CD4-positive, alpha-beta T cell treated with Interleukin-2 at 100 ng/mL for 4 hours (primary cell): ENCODE measurements around the gene PARP12.

Source experiments
- DNase-seq: peaks from one replicate; pipeline ENCODE4 v3.0.0-alpha.2; 2020; ENCODE audit warnings: low spot score

The PARP12 gene

DNA sequence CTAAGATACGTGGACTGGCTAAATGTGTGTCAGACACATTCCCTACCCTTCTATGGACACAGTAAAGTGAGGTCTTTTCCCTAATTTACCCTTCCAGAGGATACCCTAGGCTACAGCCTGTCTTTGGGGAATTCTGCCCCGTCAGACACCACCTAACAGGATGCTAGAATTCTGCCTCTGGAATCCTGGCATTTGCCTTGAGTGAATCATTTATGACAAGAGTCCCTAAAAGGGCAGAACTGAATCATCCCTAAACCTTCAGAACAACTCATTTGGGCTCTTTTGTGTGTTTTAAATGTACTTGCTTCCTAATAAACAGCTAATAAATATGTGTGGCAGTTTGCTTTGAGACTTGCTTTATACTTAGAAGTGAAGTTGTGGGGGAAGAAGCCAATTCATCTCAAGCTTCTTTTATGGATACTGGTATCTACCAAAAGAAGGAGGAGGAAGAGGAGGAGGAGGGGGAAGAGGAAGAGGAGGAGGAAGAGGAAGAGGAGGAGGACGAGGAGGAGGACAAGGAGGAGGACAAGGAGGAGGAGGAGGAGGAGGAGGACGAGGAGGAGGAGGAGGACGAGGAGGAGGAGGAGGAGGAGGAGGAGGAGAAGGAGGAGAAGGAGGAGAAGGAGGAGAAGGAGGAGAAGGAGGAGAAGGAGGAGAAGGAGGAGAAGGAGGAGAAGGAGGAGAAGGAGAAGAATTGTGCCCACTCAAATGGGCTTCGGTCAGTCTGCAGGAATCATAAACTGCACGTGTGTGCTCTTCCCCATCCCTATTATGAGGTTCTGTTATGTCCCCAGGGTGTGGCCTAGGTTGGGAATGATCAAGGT is 27.1 kb downstream of the PARP12 start:
- no peak for DNase-seq

DNA sequence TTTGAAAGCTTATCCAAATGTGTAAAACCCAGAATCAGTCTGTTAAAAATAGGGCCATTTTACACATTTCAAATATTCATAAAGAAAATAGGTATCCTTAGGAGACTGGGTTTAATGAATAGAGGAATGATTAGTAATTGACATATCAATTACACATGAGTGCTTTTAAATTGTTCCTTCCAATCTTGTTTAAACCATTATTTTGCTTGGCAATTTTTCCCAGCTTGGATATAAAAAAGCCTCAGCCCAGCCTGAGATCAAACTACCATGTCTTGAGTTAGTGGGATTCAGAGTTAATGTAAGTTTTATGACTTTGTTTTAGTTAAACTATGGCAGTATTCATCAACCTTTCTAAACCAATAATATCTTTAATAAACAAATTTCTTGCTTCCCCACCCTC is 28.3 kb downstream of the PARP12 start:
- DNase-seq = no peak

DNA sequence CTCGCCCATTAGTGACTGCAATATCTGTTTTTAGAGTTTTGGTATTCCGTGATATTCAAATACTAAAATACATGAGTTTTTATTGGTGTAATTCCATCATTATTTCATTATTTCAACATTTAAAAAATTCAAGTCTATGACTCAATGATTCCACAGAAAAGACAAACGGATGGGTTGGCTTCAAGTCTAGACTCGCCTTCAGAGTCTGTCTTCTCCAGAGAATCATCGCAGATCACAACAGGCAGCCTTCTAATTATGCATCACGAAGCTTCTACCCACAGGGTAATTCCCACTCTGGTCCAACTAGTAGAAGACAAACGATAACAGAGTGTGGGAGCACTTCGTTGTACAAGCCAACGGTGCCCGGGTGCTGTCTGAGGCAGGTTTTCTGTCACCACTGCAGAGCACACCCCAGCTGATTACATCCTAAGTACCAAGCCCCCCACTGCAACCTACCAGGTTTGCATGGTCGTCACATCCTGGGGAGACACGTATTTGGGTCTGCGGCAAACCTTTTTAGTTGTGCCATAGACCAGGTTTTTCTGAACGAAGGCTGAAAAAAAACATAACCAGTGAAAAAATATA is 28.9 kb downstream of the PARP12 start:
- DNase-seq = no peak

DNA sequence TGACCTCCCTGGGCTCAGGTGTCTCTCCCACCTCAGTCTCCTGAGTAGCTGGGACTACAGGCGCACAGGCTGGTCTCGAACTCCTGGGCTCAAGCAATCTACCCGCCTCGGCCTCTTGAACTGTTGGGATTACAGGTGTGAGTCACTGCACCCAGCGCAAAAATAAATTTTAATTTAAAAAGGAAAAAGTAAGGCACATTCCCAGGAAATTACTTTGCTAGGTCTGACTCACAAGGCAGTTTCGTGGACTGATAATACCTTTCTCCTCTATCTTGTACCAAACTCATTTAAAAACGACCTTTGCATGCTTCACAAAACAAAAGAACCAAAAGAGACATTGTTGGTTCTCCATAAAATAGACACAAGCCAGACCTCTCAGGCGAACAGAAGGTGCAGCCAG is 29.7 kb downstream of the PARP12 start:
- DNase-seq = no peak

DNA sequence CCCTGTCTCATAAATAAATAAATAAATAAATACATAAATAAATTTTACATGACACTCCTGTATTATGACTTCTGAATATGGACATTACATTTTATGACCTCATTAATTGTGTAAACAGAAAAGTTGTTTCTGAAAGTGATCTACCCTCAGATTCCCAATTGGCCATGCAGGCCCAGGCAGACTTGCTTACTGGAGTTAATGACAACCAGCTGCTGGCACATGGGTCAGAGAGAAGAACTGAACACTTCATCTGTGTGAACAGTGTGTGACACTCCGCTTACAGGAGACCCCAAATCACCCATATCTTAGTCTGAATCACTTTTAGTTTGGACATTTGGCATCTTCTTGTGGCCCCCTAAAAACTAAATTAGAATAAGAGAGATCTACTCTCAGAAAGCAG is 31.4 kb downstream of the PARP12 start:
- no peak for DNase-seq

DNA sequence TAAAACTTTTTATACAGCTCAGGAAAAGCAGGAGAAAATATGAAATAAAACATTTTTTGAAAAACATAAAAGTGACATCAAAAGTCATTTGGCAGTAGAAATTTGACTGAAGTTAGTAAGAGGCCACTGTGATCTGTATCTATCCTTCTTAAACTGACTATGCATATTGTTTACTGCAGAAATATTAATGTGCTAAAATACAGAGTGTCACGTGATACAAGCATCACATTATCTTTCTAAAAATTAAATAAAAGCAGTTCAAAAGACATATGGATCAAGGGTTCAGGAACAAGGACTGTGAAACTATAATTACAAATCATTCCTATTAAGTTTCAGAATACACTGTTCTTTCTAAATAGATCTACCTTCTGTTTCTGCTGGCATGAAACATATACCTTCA is 33.7 kb downstream of the PARP12 start:
- no peak for DNase-seq

DNA sequence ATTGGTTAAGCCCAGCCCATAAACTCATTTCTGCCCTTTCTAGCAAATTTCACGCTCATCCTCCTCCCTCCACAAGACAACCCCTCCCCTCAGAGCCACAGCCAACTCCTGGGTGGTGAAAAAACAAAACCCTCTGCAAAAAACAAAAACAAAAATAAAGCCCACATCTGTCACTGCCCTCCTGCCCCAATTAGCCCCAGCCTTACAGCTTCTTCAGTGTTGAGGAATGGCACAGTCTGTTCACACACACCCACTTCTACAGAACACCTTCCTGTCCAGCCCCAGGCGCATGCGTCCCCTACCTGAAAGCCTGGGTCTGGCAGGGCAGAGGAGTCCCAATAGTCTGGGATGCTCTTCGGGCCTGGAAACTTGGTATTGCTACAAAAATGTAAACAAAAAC is 34.4 kb downstream of the PARP12 start:
- DNase-seq = no peak

DNA sequence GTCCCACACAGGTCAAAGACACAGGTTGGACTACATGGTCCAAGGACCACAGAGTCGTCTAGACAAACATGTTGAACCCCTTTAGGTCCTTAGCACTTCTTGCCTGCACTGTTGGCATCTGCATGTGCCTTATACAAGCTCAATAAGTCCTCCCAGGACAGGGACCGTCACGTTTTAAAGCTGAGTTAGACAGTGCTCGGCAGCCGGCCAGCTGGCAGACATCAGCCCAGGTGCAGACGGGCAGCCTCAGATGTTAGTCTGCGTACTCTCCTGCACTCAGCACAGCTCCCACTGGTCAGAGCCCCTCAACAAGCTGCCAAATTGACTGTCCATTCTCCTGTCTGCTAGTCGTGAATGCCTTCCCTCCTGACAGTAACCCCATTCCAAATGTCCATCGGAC is 34.9 kb downstream of the PARP12 start:
- DNase-seq = no peak

DNA sequence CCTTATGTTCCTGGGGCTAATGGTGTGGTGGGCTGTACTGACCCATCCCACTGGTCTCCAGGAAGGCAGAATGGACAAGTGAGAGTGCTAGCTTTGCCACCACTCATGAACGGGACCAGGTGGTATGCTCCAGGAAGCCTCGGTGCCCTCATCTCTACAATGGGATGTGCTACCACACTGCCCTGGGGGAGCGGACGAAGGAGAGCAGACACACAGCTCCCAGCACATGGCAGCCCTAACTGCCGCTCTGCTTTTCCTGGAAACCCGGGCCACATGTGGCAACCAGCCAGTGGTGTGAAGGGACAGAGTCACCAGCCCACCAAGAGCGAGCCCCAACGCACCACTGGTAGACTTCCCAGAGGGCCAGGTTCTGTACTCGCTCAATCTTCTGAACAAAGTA is 35.8 kb downstream of the PARP12 start:
- no peak for DNase-seq

DNA sequence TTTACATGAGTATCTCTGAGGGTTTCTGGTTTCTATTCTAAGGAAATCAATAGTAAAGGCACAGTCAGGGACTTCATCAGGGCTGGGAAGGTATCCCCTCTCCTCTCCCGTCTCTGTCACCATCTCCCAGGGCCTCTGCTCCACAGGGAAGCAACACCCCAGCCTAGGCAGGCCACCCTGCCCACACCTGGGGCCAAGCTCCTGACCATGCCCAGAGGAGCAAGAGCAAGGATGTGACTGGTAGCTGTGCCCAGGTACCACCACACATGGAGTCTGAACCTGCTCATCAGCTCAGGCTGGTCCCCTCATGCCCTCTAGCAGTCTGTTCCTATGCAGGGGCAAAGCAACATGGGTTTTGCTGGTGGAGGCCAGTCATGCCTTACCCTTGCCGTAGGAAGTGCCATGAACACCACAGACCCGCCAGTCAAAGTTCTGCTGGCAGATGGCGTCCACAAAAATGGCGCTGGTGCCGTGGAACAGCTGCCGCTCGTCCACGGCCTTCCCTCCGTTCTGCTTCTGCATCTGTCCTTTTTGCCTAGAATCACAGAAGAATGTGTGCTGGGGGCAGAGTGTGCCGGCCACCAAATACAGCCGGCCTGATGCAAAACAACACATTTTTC is 36.8 kb downstream of the PARP12 start:
- no peak for DNase-seq

DNA sequence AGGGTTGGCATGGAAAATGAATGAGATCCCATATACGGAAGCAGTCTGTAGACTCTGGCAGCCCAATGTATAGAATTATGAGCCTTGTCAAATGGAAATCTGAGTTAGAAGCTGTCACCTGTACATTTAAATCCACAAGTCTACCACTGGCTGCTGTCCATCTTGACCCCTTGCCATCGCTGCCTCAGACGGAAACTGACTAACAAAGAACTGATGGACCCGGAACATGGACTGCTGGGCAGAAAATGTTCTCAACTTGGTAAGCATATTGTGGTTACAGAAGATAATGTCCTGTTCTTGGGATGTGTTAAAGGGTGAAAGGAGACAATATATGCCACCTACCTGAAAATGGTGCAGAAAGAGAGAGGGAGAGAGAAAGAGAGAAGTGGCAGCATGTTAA is 37.5 kb downstream of the PARP12 start:
- no peak for DNase-seq

DNA sequence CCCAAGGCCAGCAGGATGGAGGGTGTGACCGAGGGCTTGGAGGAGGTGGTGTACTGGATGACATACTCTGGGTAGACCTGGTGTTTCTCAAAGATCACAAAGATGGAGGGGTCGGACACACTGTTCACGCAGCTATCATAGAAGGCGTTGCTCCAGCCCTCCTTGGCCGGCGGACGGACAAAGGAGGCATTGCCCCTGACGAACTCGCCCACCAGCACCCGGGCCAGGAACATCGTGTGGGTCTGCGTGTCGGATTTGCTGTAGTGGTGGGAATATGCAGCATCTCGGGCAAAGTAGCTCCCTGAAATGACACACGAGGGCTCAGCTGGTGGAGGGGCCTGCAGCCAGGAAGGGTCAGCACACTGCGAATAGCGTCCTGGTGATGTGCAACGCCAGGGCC is 38.2 kb downstream of the PARP12 start:
- DNase-seq = no peak

DNA sequence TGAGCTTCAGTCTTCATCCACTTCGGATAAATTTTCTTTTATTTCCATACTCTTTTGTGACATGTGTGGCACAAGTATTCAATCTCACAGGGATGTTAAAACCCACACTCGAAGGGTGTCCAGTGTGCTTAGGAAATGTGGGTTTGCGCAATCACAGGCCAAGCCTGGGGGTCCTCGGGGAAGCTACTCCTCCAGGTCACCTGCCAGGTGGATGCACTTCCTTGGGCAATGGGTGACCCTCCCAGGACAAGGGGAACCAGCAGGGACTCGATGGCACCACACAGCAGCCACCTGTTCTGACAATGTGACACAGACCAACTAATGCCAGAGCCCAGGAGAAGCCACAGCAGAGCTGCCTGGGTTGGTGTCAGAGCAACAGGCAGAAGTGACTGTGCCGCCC is 39.0 kb downstream of the PARP12 start:
- no peak for DNase-seq

DNA sequence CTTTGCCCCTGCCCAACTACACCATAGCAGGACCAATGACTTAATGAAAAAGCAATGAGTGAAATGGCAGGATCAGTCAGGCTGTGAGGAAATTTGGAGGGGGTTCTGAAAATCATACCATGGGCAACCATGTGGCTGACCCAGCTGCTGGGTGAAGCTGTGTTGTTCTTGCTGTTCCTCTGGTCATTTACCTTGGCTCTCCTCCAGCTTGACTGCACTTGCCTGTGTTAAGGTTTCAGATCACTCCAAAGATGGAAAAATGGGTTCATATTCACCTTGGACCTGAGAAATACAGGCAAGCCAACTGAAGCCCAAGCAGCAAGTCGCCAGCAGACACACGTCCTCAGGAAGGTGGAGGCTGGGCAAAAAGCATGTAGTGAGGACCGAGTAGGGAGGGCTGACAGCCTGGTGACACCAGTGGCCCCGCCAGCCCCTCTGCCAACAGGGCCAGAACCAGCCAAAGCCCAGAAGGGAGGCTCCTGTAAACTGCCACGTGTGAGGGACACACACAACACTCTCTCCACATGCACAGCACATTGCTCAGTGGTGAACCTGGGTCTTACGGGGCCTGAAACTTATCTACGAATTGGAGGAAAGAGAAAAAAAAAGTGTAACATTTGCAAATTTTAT is 40.1 kb downstream of the PARP12 start:
- DNase-seq = no peak

DNA sequence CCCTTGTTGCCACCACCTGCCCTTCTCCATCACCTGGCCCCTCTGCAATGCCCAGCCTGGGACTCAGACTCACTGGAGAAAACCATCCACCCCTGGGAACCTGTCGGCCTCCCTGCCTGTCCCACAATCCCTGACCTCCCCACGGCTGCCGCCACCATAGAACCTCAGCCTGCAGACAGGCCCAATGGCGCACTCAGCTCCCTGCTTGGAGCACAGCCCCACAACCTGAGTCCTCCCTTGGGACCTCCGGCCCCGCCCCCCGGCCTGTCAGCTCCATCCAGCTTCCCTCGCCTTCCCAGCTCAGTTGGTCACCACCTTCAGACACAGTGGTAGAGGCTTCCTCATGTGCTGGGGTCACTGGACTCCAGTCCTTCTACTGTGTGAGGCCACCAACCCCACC is 41.1 kb downstream of the PARP12 start:
- no peak for DNase-seq

DNA sequence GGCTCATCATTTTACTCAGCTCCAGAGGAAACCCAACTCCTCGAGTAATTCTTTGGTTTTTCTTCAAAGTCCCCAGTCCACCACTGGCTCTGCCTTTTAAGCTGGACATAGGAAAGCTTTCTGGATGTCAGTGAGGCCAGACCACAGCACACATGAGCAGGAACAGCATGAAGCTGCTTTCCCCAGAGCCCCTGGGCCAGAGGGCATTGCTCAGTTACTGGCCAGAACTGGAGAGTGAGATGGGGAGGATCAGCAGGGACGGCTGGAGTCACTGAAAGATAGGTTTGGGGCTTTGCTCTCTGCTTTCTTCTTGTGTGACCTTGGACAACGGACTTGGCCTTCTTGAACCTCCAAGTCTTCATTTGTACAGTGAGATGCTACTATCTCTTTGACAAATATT is 43.1 kb downstream of the PARP12 start:
- no peak for DNase-seq

DNA sequence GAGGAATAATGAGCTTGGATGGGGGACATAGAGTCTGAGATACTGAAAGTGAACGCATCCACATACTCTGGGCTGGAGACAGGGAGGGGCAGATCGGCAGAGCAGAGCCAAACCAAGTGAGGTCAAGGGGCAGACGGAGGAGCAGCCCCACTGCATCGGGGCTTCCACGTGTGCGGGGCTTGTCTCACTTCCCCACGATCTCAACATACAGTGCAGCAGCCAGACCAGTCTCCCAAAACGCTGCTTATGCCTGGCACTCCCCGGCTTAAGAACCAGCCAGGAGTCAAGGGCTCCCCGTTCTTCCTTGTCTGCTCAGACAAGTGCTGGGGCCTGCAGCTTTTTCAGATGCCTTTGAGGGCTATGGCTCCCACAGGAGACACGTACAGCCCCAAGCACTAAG is 43.6 kb downstream of the PARP12 start:
- DNase-seq = no peak

DNA sequence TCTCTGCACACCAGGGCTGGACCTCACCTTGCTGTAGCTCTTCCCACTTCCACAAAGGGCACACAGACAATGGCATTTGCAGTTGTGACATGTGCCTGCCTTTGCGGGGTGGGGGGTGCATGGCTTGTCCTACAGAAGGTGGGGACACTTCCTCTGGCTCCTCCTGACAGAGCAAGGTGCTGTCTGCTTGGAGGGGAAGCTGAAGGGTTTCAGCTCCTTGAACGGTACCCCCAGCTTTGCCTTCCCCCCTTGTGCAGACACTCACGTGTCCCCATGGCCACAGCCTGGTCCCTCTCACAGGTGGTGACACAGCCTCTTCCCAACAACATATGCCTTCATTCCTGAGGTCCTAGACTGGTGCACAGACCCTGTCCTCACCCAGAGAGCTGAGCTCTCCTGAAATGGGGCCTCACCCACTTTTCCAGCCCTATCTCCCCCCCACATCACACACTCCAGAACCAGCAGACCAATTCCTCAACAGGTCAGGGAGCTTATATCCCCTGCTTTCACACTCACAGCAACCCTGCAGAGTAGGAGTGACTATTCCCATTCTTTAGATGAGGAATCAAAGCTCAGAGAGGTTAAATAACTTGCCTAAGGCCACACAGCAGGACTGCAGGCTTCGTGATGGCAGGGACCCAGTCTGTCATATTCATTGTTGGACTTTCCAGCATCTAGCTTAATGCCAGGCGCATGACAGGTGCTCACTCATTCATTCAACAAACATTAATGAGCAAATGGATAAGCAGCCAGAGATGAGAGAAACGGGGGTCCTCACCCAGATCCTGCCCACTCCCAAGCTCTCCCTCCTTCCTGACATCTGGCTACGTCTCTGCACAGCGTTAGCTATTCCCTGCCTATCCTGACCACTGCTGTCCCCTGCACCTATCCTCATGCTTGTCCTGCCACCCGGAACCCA is 44.4 kb downstream of the PARP12 start:
- DNase-seq = no peak

DNA sequence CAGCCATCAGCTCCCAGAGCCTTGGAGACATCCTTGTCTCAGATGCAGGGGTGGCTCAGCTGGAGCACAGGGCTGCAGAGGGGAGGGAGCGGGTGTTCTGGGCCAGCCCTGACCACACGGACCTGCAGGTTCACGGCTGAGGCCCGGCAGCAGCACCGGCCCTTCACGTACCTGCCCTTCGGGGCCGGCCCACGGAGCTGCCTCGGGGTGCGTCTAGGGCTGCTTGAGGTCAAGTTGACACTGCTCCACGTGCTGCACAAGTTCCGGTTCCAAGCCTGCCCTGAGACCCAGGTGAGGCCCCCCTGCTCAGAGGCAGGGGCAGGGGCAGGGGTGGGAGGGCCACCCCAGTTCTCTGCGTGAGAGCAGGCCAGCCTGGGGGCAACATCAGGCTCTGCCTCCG is 45.2 kb downstream of the PARP12 start:
- DNase-seq = no peak

DNA sequence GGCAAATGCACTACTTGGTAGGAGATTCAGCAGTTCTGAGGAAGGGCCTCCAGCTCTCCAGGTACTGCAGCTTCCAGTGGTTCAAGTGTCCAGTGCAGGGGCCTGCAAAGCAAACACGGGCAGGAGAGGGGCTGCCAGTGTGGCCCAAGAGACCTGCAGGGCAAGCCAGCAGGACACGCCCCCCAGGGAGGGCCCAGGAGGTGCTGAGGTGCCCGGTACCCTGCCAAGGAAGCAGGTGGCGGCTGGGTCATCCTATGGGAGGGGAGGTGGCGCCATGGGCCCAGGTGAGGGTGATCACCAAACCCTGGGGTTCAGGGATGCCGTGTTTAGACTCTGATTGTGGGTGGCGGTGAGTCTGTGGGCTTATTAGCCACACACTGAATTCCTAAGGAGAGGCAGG is 45.7 kb downstream of the PARP12 start:
- DNase-seq = no peak

DNA sequence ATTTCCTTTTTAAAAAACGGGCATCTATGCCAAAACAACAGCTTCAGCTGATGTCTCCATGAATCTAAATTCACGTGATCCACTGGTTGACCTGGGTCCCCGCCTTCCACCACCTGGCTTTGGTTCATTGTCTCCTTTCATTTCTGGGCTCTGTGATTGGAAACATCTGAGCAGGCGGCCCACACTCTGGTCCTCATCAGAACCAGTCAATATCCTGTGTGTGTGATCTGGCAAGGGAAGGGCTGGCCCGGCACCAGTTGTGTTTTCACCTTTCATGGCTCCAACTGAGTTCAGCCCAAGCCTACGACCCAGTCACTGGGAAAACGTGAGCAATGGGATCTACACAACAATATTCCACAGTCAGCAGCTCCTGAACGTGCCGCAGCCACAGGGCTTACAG is 46.2 kb downstream of the PARP12 start:
- DNase-seq = no peak

DNA sequence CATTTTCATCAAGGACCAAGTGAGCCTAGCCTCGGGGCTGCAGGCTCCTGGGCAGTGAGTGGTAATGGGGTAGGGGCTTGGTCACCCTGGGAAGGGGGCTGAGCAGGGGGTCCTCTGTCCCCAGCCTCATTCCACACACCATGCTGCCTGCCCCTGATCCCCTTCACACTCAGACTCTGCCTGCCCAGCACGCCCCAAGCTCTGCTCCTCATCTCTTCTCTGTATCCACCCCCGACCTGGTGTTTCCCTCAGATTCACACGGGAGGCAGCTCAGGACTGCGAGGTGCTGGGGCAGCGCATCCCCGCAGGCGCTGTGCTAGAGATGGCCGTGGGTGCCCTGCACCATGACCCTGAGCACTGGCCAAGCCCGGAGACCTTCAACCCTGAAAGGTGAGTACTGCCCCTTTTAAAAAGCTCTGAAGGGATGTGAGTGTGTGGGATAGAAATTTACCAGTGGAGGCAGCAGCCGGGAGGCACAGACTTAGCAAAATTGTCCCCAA is 47.2 kb downstream of the PARP12 start:
- no peak for DNase-seq
